Umbilical cord (tissue), 2 donors: ENCODE measurements around the gene DMAP1. TPM values are rescaled to one million over a fixed set of nuclear protein-coding genes. Genes with fewer than 3 reads are reported as not detected.

ENCODE experiments used
- DNase-seq: peaks from one replicate; pipeline ENCODE4 v3.0.0-alpha.2; 2015; ENCODE audit warnings: low spot score
- total RNA-seq: library from RNA; depleted of rRNA; stranded (reverse); fragments of >200 nt; gene quantifications from one replicate; pipeline ENCODE4 v1.2.3, GENCODE V29; 2014; ENCODE audit warnings: low replicate concordance; ENCODE audit not compliant: insufficient read depth

The DMAP1 gene
- total RNA-seq, 1 donor from 2014 or later = 14.7 TPM

GRCh38 chr1:44254392-44254910 lies 41.2 kb downstream of the DMAP1 start:
- no peak for DNase-seq

GRCh38 chr1:44256762-44257554 lies 43.7 kb downstream of the DMAP1 start:
- no peak for DNase-seq

GRCh38 chr1:44259090-44259489 lies 45.8 kb downstream of the DMAP1 start:
- no peak for DNase-seq

- no peak for DNase-seq
Measured at GRCh38 chr1:44260792-44261170, 47.5 kb downstream of the DMAP1 start.

- DNase-seq = no peak
Measured at GRCh38 chr1:44261171-44261817, 48.0 kb downstream of the DMAP1 start.

GRCh38 chr1:44261962-44262361 lies 48.7 kb downstream of the DMAP1 start:
- DNase-seq = no peak

- no peak for DNase-seq
Measured at GRCh38 chr1:44262414-44262813, 49.1 kb downstream of the DMAP1 start.

GRCh38 chr1:44262816-44263567 lies 49.7 kb downstream of the DMAP1 start:
- no peak for DNase-seq

- DNase-seq = no peak
Measured at GRCh38 chr1:44263568-44264450, 50.5 kb downstream of the DMAP1 start.

GRCh38 chr1:44264451-44264771 lies 51.1 kb downstream of the DMAP1 start:
- no peak for DNase-seq

GRCh38 chr1:44265656-44266358 lies 52.5 kb downstream of the DMAP1 start:
- no peak for DNase-seq

GRCh38 chr1:44266400-44267344 lies 53.4 kb downstream of the DMAP1 start:
- no peak for DNase-seq

- DNase-seq = no peak
Measured at GRCh38 chr1:44267438-44267837, 54.2 kb downstream of the DMAP1 start.

GRCh38 chr1:44268054-44268453 lies 54.8 kb downstream of the DMAP1 start:
- no peak for DNase-seq

Other genes starting within 250 kb of the DMAP1 start
- gene DPH2, start 243.5 kb upstream of the DMAP1 start, total RNA-seq = 5.1 TPM
- gene ATP6V0B, start 238.5 kb upstream of the DMAP1 start, total RNA-seq = 55.6 TPM
- gene B4GALT2, start 234.3 kb upstream of the DMAP1 start, total RNA-seq = 74.9 TPM
- 9.9 TPM for gene CCDC24, start 221.9 kb upstream of the DMAP1 start, total RNA-seq
- gene SLC6A9, start 182.0 kb upstream of the DMAP1 start, total RNA-seq = 0.48 TPM
- 5.5 TPM for gene KLF17, start 94.7 kb upstream of the DMAP1 start, total RNA-seq
- gene KLF18, start 71.8 kb upstream of the DMAP1 start, total RNA-seq = 0.24 TPM
- gene ERI3, start 141.8 kb downstream of the DMAP1 start, total RNA-seq = 29.6 TPM
- gene RNF220, start 191.8 kb downstream of the DMAP1 start, total RNA-seq = 95.3 TPM